OCI-LY1 (cell line): ENCODE measurements around the gene ANKRD34A.
A peak's percentile ranks its signal among the peaks of the same experiment; 100 is the strongest.

Experiments used
- H2AFZ ChIP-seq: fragments of 200-600 bp; sonication (generic), shearing (Covaris generic); 2 replicates; pipeline ENCODE4 v1.6.0; 2014; ENCODE audit warnings: antibody characterized with exemption, mild to moderate bottlenecking, low read length
- H3F3A ChIP-seq: fragments of 200-600 bp; sonication (generic), shearing (Covaris generic); 2 replicates; pipeline ENCODE4 v1.6.0; 2014; ENCODE audit warnings: mild to moderate bottlenecking, antibody characterized with exemption, low read length, moderate library complexity; ENCODE audit not compliant: insufficient read depth
- H3K27ac ChIP-seq: fragments of 200-600 bp; sonication (generic); 2 replicates; pipeline ENCODE4 v1.5.1; 2014; ENCODE audit warnings: low read length, mixed run types, mild to moderate bottlenecking, low read depth; ENCODE audit not compliant: poor library complexity, severe bottlenecking
- H3K27me3 ChIP-seq: fragments of 200-600 bp; sonication (generic); 2 replicates; pipeline ENCODE4 v1.6.0; 2014; ENCODE audit warnings: antibody characterized with exemption, mild to moderate bottlenecking, low read length, moderate library complexity; ENCODE audit not compliant: insufficient read depth
- H3K36me3 ChIP-seq: fragments of 200-600 bp; sonication (generic); 2 replicates; pipeline ENCODE4 v1.6.1; 2014; ENCODE audit warnings: mild to moderate bottlenecking, antibody characterized with exemption, low read length, moderate library complexity, mixed read lengths; ENCODE audit not compliant: insufficient read depth
- H3K4me1 ChIP-seq: fragments of 200-600 bp; sonication (generic); 2 replicates; pipeline ENCODE4 v1.5.1; 2014; ENCODE audit warnings: mild to moderate bottlenecking, low read length, moderate library complexity; ENCODE audit not compliant: insufficient read depth, severe bottlenecking
- H3K4me2 ChIP-seq: fragments of 200-600 bp; sonication (generic), shearing (Covaris generic); 2 replicates; pipeline ENCODE4 v1.6.1; 2014; ENCODE audit warnings: low read length
- H3K4me3 ChIP-seq: fragments of 200-600 bp; sonication (generic); 2 replicates; pipeline ENCODE4 v1.5.1; 2014; ENCODE audit warnings: low read length, low read depth, mild to moderate bottlenecking, mixed read lengths; ENCODE audit not compliant: poor library complexity, severe bottlenecking
- H3K79me2 ChIP-seq: fragments of 200-600 bp; shearing (Covaris generic); 2 replicates; pipeline ENCODE4 v1.6.1; 2016; ENCODE audit warnings: mixed run types, low read length, mixed read lengths; ENCODE audit not compliant: insufficient read depth
- H3K9ac ChIP-seq: fragments of 200-600 bp; sonication (generic), shearing (Covaris generic); 2 replicates; pipeline ENCODE4 v1.6.1; 2014; ENCODE audit warnings: mild to moderate bottlenecking, low read length, mixed read lengths
- H3K9me2 ChIP-seq: fragments of 200-600 bp; sonication (generic), shearing (Covaris generic); 2 replicates; pipeline ENCODE4 v1.6.1; 2014; ENCODE audit warnings: low read depth, mild to moderate bottlenecking, low read length, mixed read lengths
- H3K9me3 ChIP-seq: fragments of 200-600 bp; shearing (Covaris generic); 2 replicates; pipeline ENCODE4 v1.6.1; 2014; ENCODE audit warnings: low read length, mixed read lengths
- H4K20me1 ChIP-seq: fragments of 200-600 bp; sonication (generic), shearing (Covaris generic); 2 replicates; pipeline ENCODE4 v1.6.0; 2016; ENCODE audit warnings: mild to moderate bottlenecking, low read length; ENCODE audit not compliant: insufficient read depth
- EZH2 ChIP-seq: fragments of 200-600 bp; sonication (generic), shearing (Covaris generic); IDR thresholded peaks from 2 replicates; pipeline ENCODE4 v1.8.0; 2017; ENCODE audit warnings: borderline replicate concordance, mixed run types, mild to moderate bottlenecking, antibody characterized with exemption, low read length, moderate library complexity, mixed read lengths
- TF ChIP-seq, protein P1 (sequence below): fragments of 200-600 bp; sonication (generic), shearing (Covaris generic); IDR thresholded peaks from 2 replicates; pipeline ENCODE4 v1.5.1; 2017; ENCODE audit warnings: mild to moderate bottlenecking, antibody characterized with exemption, low read length, moderate library complexity, mixed read lengths

The ANKRD34A gene

DNA sequence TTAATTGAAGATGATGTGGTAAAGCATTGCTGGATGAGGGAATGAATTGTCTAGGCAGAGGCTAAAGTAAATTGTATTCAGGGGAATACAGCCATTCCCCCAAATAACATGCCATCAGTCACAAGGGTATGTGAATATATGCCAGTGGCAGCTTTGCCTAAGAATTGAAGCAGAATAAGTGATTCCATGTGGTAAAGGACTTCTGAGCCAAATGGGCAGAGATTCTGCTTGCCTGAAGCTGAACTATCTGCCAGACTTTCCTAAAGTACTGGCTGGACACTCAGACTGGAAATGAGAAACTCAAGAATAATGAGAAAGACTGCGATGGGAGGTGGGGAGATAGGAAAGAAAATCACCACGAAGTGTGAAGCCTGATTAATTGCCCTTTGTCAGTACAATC, 8.9 kb downstream of the ANKRD34A start:
- Histone ChIP-seq H3K9me2 (no peaks in the 10 kb centered on the region), H3K4me1 (peaks cover 57% of the 10 kb centered on the region), H3K9ac (no peak overlapping the region), H3K27ac (no peak overlapping the region), H3K79me2 (no peaks in the 10 kb centered on the region; the same call in 1 of the 2 replicates), H4K20me1 (no peaks in the 10 kb centered on the region), H3K4me3 (no peak overlapping the region), H2AFZ (no peak overlapping the region), H3K9me3 (no peaks in the 10 kb centered on the region), H3K27me3 (no peaks in the 10 kb centered on the region), H3K4me2 (peak overlapping the region; percentile 84; the same call in 1 of the 2 replicates), H3K36me3 (peaks cover 15% of the 10 kb centered on the region; the same call in 1 of the 2 replicates), H3F3A (0 out of 2 replicates have a peak, but pooled peaks cover 6% of the 10 kb centered on the region)
- TF ChIP-seq, protein P1, sequence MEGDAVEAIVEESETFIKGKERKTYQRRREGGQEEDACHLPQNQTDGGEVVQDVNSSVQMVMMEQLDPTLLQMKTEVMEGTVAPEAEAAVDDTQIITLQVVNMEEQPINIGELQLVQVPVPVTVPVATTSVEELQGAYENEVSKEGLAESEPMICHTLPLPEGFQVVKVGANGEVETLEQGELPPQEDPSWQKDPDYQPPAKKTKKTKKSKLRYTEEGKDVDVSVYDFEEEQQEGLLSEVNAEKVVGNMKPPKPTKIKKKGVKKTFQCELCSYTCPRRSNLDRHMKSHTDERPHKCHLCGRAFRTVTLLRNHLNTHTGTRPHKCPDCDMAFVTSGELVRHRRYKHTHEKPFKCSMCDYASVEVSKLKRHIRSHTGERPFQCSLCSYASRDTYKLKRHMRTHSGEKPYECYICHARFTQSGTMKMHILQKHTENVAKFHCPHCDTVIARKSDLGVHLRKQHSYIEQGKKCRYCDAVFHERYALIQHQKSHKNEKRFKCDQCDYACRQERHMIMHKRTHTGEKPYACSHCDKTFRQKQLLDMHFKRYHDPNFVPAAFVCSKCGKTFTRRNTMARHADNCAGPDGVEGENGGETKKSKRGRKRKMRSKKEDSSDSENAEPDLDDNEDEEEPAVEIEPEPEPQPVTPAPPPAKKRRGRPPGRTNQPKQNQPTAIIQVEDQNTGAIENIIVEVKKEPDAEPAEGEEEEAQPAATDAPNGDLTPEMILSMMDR = no peak
- no peak for TF ChIP-seq EZH2

DNA sequence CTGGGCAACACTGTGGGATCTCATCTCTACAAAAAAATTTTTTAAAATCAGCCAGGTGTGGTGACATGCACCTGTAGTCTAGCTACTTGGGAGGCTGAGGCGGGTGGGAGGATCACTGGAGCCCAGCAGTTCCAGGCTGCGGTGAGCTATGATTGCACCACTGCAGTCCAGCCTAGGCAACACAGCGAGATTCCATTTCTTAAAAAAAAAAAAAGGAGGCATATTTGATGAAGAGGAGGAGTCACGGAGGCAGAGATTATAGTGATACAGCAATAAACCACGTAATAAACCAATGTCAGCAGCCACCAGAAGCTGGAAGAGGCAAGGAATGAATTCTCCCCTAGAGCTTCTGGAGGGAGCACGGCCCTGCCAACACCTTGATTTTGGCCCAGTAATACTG, 10.5 kb downstream of the ANKRD34A start:
- no peak overlapping the region for H3K4me2 ChIP-seq

GRCh38 chr1:145952903-145953302, 11.5 kb downstream of the ANKRD34A start:
- Histone ChIP-seq H3K79me2 (no peaks in the 10 kb centered on the region; the same call in 1 of the 2 replicates), H3K36me3 (peaks cover 18% of the 10 kb centered on the region; the same call in 1 of the 2 replicates)

More for the DNA sequence above, 10.5 kb downstream of the ANKRD34A start:
- Histone ChIP-seq H3K9ac (no peak overlapping the region), H3K9me2 (no peaks in the 10 kb centered on the region), H3K4me1 (peaks cover 42% of the 10 kb centered on the region), H3K4me3 (no peak overlapping the region), H3F3A (0 out of 2 replicates have a peak, but pooled peaks cover 6% of the 10 kb centered on the region), H4K20me1 (no peaks in the 10 kb centered on the region), H3K27ac (no peak overlapping the region), H3K36me3 (peaks cover 18% of the 10 kb centered on the region; the same call in 1 of the 2 replicates), H2AFZ (no peak overlapping the region), H3K27me3 (no peaks in the 10 kb centered on the region), H3K9me3 (no peaks in the 10 kb centered on the region), H3K79me2 (no peaks in the 10 kb centered on the region; the same call in 1 of the 2 replicates)
- TF ChIP-seq EZH2 = no peak
- TF ChIP-seq, protein P1 = no peak

More at GRCh38 chr1:145952903-145953302, 11.5 kb downstream of the ANKRD34A start:
- no peak overlapping the region for H3K27ac ChIP-seq
- H3K4me3 ChIP-seq = no peak overlapping the region
- H3K4me2 ChIP-seq = no peak overlapping the region
- no peak overlapping the region for H3K9ac ChIP-seq
- H3K9me3 ChIP-seq = no peaks in the 10 kb centered on the region
- no peaks in the 10 kb centered on the region for H4K20me1 ChIP-seq
- H3K27me3 ChIP-seq = no peaks in the 10 kb centered on the region
- no peaks in the 10 kb centered on the region for H3K9me2 ChIP-seq
- no peak for TF ChIP-seq EZH2
- TF ChIP-seq, protein P1 = no peak
- no peak overlapping the region for H2AFZ ChIP-seq
- peaks cover 33% of the 10 kb centered on the region for H3K4me1 ChIP-seq
- no peaks in the 10 kb centered on the region for H3F3A ChIP-seq
